Measurements from ENCODE around the gene VGLL4.

VGLL4 gene

DNA sequence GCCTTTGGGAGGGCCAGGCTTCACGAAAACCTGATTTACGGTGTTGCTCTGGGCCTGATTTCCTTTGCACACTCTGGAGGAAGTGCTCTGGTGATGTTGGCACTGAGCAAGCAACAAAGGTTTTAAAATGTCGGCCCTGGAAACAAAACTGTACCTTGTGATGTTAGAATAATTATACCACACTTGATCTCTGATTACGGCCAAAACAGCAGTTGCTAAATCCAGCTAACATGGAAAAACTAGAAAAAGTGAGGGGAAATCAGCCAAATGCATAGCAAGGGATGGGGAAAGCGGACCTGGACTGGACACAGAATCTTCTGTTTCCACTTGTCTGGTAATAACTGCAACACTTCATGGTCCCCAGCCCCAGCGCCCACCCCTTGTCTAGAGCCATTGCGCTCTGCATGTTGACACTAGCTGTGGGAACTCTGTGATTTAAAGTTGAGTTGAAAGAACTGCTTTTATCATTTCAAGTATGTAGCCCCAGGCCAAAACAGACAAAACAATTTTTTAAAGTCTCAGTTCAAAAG lies 120.1 kb downstream of the VGLL4 start:
- Histone ChIP-seq H3K4me2 (ENCODE audit: insufficient read depth, low read length) (no peak overlapping the region), H3K4me3 (ENCODE audit: low read depth in 1 of 2, low read length in 2 of 2) (no peak overlapping the region), H3K9ac (ENCODE audit: low read depth, low read length) (no peak overlapping the region), H3K27me3 (ENCODE audit: insufficient read depth, low read length, poor library complexity) (no peaks in the 10 kb centered on the region), H2AFZ (ENCODE audit: low read depth, low read length) (no peak overlapping the region), H3K27ac (ENCODE audit: low read length) (no peak overlapping the region), H3K36me3 (ENCODE audit: insufficient read depth, low read length) (no peaks in the 10 kb centered on the region), H3K9me3 (ENCODE audit: insufficient read depth, low read length, severe bottlenecking) (no peaks in the 10 kb centered on the region), H3K79me2 (ENCODE audit: insufficient read depth, low read length) (no peaks in the 10 kb centered on the region), H3K4me1 (ENCODE audit: insufficient read depth, low read length) (no peaks in the 10 kb centered on the region), H4K20me1 (ENCODE audit: insufficient read depth, low read length) (no peaks in the 10 kb centered on the region; the same call in 1 of the 2 replicates)
- DNase-seq (no peak), ATAC-seq (ENCODE audit: insufficient read depth, low read depth) (no peak)
- TF ChIP-seq EZH2 (IDR thresholded peaks at IDR 0.05; ENCODE audit: borderline replicate concordance, low read depth, low read length, severe bottlenecking) (no peak), CTCF (IDR thresholded peaks at IDR 0.05; ENCODE audit: borderline replicate concordance, extremely low read depth, low read length, poor library complexity, severe bottlenecking) (no peak)

- ATAC-seq (ENCODE audit: insufficient read depth, low read depth) (no peak), DNase-seq (no peak)
- TF ChIP-seq EZH2 (IDR thresholded peaks at IDR 0.05; ENCODE audit: borderline replicate concordance, low read depth, low read length, severe bottlenecking), result no peak
- H3K4me1 ChIP-seq (ENCODE audit: insufficient read depth, low read length), result no peaks in the 10 kb centered on the region
- no peak overlapping the region for H3K27ac ChIP-seq (ENCODE audit: low read length)
- H3K4me3 ChIP-seq (ENCODE audit: low read depth in 1 of 2, low read length in 2 of 2), result no peak overlapping the region
- no peak overlapping the region for H2AFZ ChIP-seq (ENCODE audit: low read depth, low read length)
- H4K20me1 ChIP-seq (ENCODE audit: insufficient read depth, low read length), result no peaks in the 10 kb centered on the region; the same call in 1 of the 2 replicates
- no peak overlapping the region for H3K9ac ChIP-seq (ENCODE audit: low read depth, low read length)
- H3K79me2 ChIP-seq (ENCODE audit: insufficient read depth, low read length), result no peaks in the 10 kb centered on the region
- H3K4me2 ChIP-seq (ENCODE audit: insufficient read depth, low read length), result no peak overlapping the region
- H3K36me3 ChIP-seq (ENCODE audit: insufficient read depth, low read length), result no peaks in the 10 kb centered on the region
- no peaks in the 10 kb centered on the region for H3K9me3 ChIP-seq (ENCODE audit: insufficient read depth, low read length, severe bottlenecking)
- H3K27me3 ChIP-seq (ENCODE audit: insufficient read depth, low read length, poor library complexity), result no peaks in the 10 kb centered on the region
Measured at GRCh38 chr3:11522953-11523571, 120.7 kb downstream of the VGLL4 start.

- Histone ChIP-seq H3K79me2 (ENCODE audit: insufficient read depth, low read length) (no peaks in the 10 kb centered on the region), H3K36me3 (ENCODE audit: insufficient read depth, low read length) (no peaks in the 10 kb centered on the region), H3K9ac (ENCODE audit: low read depth, low read length) (no peak overlapping the region), H4K20me1 (ENCODE audit: insufficient read depth, low read length) (no peaks in the 10 kb centered on the region; the same call in 1 of the 2 replicates), H3K4me3 (ENCODE audit: low read depth in 1 of 2, low read length in 2 of 2) (no peak overlapping the region), H3K4me2 (ENCODE audit: insufficient read depth, low read length) (no peak overlapping the region), H3K9me3 (ENCODE audit: insufficient read depth, low read length, severe bottlenecking) (no peaks in the 10 kb centered on the region), H3K27me3 (ENCODE audit: insufficient read depth, low read length, poor library complexity) (no peaks in the 10 kb centered on the region), H2AFZ (ENCODE audit: low read depth, low read length) (no peak overlapping the region), H3K27ac (ENCODE audit: low read length) (no peak overlapping the region), H3K4me1 (ENCODE audit: insufficient read depth, low read length) (no peaks in the 10 kb centered on the region)
- no peak for DNase-seq
- ATAC-seq (ENCODE audit: insufficient read depth, low read depth), result no peak
- no peak for TF ChIP-seq CTCF (IDR thresholded peaks at IDR 0.05; ENCODE audit: borderline replicate concordance, extremely low read depth, low read length, poor library complexity, severe bottlenecking)
- no peak for TF ChIP-seq EZH2 (IDR thresholded peaks at IDR 0.05; ENCODE audit: borderline replicate concordance, low read depth, low read length, severe bottlenecking)
Measured at GRCh38 chr3:11522398-11522715, 121.4 kb downstream of the VGLL4 start.

GRCh38 chr3:11521167-11521566 lies 122.5 kb downstream of the VGLL4 start:
- H3K4me3 ChIP-seq (ENCODE audit: low read depth in 1 of 2, low read length in 2 of 2), result no peak overlapping the region
- no peak for TF ChIP-seq EZH2 (IDR thresholded peaks at IDR 0.05; ENCODE audit: borderline replicate concordance, low read depth, low read length, severe bottlenecking)
- TF ChIP-seq CTCF (IDR thresholded peaks at IDR 0.05; ENCODE audit: borderline replicate concordance, extremely low read depth, low read length, poor library complexity, severe bottlenecking), result no peak
- no peaks in the 10 kb centered on the region for H3K27me3 ChIP-seq (ENCODE audit: insufficient read depth, low read length, poor library complexity)
- no peak overlapping the region for H2AFZ ChIP-seq (ENCODE audit: low read depth, low read length)
- no peaks in the 10 kb centered on the region for H3K4me1 ChIP-seq (ENCODE audit: insufficient read depth, low read length)
- H3K4me2 ChIP-seq (ENCODE audit: insufficient read depth, low read length), result no peak overlapping the region
- H3K9ac ChIP-seq (ENCODE audit: low read depth, low read length), result no peak overlapping the region
- no peaks in the 10 kb centered on the region; the same call in 1 of the 2 replicates for H4K20me1 ChIP-seq (ENCODE audit: insufficient read depth, low read length)
- no peaks in the 10 kb centered on the region for H3K36me3 ChIP-seq (ENCODE audit: insufficient read depth, low read length)
- H3K27ac ChIP-seq (ENCODE audit: low read length), result no peak overlapping the region
- ATAC-seq (ENCODE audit: insufficient read depth, low read depth) (no peak), DNase-seq (no peak)
- no peaks in the 10 kb centered on the region for H3K79me2 ChIP-seq (ENCODE audit: insufficient read depth, low read length)
- H3K9me3 ChIP-seq (ENCODE audit: insufficient read depth, low read length, severe bottlenecking), result no peaks in the 10 kb centered on the region
